ENCODE results near the gene DUSP18.
A peak's percentile ranks its signal among the peaks of the same experiment; 100 is the strongest.
"Not testable (repeated sequence)": the region's sequence is repeated elsewhere in the genome, so short reads cannot be mapped to it uniquely, and the experiment has no call there.

Gene DUSP18

DNA sequence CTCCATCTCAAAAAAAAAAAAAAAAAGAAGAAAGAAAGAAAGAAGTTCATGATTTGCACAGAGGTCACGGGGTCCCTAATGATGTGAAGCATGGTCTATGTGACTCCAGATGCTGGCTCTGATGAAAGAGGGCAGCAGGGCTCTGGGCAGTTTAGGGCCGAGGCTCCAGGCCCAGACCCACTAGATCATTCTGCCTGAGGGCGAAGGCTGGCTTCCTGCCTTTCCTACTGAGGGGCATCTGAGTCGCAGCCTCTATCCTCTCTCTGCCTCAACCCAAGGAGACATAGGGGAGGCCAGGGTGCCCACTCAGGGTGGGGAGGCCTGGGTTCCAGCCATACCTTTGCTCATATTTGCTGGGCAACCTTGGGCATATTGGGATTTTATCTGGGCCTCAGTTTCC is 27.3 kb downstream of the DUSP18 start:
- no peak for DNase-seq (ENCODE audit: low read depth, low spot score)

GRCh38 chr22:30637701-30638114 is 30.0 kb downstream of the DUSP18 start:
- DNase-seq (ENCODE audit: low read depth, low spot score): no peak

DNA sequence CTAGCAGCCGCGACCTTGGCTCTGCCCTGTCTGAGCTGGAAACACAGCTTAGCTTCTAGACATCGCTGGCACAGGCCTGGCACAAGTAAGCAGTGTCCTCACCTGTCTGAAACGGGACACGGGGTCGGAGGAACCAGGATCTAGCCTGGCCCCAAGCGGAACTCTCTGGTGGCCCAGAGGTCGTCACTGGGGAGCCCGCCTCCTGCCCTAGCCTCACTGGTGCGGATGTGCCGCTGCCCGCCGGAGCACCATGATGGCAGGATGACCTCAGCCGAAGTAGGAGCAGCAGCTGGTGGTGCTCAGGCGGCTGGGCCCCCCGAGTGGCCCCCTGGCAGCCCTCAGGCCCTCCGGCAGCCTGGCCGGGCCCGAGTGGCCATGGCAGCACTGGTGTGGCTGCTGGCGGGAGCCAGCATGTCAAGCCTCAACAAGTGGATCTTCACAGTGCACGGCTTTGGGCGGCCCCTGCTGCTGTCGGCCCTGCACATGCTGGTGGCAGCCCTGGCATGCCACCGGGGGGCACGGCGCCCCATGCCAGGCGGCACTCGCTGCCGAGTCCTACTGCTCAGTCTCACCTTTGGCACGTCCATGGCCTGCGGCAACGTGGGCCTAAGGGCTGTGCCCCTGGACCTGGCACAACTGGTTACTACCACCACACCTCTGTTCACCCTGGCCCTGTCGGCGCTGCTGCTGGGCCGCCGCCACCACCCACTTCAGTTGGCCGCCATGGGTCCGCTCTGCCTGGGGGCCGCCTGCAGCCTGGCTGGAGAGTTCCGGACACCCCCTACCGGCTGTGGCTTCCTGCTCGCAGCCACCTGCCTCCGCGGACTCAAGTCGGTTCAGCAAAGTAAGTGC is 31.2 kb downstream of the DUSP18 start:
- DNase-seq (ENCODE audit: low read depth, low spot score): no peak

GRCh38 chr22:30635273-30636225 is 32.1 kb downstream of the DUSP18 start, which contains the start of gene SLC35E4:
TSS of gene SLC35E4 (plus strand) at chr22:30635781. CDS start at chr22:30636451, 670 bp downstream.
- DNase-seq (ENCODE audit: low read depth, low spot score): no peak

GRCh38 chr22:30634471-30635233 is 33.0 kb downstream of the DUSP18 start:
- peak; percentile 75 for DNase-seq (ENCODE audit: low read depth, low spot score)

- not testable (repeated sequence) for DNase-seq (ENCODE audit: low read depth, low spot score)
Observed at GRCh38 chr22:30631469-30631868, 36.2 kb downstream of the DUSP18 start.

- no peak for DNase-seq (ENCODE audit: low read depth, low spot score)
Observed at GRCh38 chr22:30628491-30628890, 39.2 kb downstream of the DUSP18 start.

- DNase-seq (ENCODE audit: low read depth, low spot score): no peak
Observed at GRCh38 chr22:30627471-30627870, 40.2 kb downstream of the DUSP18 start.

DNA sequence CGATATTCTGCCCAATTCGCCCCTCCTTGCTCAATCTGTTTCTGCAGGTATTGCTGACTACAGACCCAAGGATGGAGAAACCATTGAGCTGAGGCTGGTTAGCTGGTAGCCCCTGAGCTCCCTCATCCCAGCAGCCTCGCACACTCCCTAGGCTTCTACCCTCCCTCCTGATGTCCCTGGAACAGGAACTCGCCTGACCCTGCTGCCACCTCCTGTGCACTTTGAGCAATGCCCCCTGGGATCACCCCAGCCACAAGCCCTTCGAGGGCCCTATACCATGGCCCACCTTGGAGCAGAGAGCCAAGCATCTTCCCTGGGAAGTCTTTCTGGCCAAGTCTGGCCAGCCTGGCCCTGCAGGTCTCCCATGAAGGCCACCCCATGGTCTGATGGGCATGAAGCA is 41.3 kb downstream of the DUSP18 start:
- DNase-seq (ENCODE audit: low read depth, low spot score): no peak

- DNase-seq (ENCODE audit: low read depth, low spot score): not testable (repeated sequence)
Observed at GRCh38 chr22:30619909-30620308, 47.8 kb downstream of the DUSP18 start.

DNA sequence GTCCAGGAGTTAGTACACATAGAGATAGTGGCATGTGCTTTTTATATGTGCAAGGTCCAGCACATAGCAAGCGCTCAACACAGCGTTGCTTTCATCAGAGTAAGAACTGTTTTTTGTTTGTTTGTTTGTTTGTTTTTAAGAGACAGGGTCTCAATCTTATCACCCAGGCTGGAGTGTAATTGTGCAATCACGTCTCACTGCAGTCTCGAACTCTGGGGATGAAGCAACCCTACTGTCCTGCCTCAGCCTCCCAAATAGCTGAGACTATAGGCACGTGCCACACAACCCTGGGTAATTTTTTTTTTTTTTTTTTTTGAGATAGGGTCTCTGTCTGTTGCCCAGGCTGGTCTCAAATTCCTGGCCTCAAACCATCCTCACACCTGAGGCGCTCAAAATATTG is 49.9 kb downstream of the DUSP18 start:
- DNase-seq (ENCODE audit: low read depth, low spot score): no peak

DNA sequence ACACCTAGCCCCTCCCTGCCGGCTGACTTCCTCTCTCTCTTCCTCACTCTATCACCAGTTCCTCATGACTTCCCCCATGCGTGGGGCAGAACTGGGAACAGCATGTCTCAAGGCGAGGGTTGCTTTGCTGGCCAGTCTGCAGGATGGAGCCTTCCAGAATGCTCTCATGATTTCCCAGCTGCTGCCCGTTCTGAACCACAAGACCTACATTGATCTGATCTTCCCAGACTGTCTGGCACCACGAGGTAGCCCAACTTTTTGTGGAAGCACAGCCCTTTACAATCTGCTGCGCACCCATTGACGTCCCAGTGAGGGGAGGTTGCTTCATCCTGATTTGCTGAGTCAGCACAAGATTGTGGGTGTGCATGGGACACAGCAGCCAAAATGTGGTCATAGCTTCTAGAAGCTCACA is 52.1 kb downstream of the DUSP18 start:
- DNase-seq (ENCODE audit: low read depth, low spot score): no peak

GRCh38 chr22:30614879-30615278 is 52.8 kb downstream of the DUSP18 start:
- DNase-seq (ENCODE audit: low read depth, low spot score): no peak

GRCh38 chr22:30614268-30614667 is 53.4 kb downstream of the DUSP18 start:
- DNase-seq (ENCODE audit: low read depth, low spot score): no peak

- no peak for DNase-seq (ENCODE audit: low read depth, low spot score)
Observed at GRCh38 chr22:30612789-30613188, 54.9 kb downstream of the DUSP18 start.

All from iPS DF 19.7 (cell line).